Stimulated activated CD4-positive, alpha-beta T cell treated with anti-CD3 and anti-CD28 coated beads, Interleukin-15, amount 100 ng/mL, for 48 hours (primary cell): ENCODE measurements around the gene FSTL4.

Experiments
- DNase-seq, 2 donors: peaks; one replicate each; pipeline ENCODE4 v3.0.0-alpha.2; 2020; ENCODE audit warnings: low read depth in 2 of 2

The FSTL4 gene

GRCh38 chr5:133341296-133341695 is 271.0 kb downstream of the FSTL4 start:
- no peak for DNase-seq

GRCh38 chr5:133340822-133341221 is 271.5 kb downstream of the FSTL4 start:
- no peak for DNase-seq

DNA sequence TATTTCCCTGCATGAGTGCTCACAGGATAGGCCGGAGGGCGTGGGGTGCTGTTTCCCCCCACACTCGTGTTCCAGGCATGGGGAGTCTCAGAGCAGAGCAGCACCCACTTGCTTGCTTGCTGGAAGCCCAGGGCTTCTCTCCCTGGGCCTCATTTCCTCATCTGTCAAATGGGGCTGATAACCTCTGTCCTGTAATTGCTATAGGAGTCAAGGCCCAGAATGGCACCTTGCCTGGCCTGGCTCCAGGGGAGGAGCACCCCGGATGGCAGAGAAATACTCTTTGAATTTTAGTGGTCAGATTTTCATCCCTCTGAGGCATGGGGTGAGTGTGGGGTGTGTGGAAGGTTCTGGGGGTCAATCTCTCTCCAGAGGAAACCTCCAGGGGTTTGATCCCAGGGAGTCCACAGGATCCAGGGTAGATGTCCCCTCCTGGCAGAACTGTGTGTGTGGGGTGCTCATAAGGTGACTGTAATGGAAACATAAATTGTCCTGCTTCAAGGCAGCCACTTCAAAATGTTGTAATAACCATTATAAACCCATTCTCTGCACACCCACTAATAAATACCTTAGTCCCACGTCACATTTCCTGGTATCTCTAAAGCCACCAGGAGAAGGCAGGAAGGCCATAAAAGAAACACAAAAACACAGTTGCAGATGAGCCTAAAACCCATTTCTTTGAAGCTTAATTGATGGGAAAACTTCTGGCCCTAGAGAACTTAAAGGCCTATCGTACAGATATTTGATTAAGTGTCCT is 272.2 kb downstream of the FSTL4 start:
- DNase-seq: no peak

GRCh38 chr5:133338504-133339355 is 273.6 kb downstream of the FSTL4 start:
- DNase-seq: no peak

DNA sequence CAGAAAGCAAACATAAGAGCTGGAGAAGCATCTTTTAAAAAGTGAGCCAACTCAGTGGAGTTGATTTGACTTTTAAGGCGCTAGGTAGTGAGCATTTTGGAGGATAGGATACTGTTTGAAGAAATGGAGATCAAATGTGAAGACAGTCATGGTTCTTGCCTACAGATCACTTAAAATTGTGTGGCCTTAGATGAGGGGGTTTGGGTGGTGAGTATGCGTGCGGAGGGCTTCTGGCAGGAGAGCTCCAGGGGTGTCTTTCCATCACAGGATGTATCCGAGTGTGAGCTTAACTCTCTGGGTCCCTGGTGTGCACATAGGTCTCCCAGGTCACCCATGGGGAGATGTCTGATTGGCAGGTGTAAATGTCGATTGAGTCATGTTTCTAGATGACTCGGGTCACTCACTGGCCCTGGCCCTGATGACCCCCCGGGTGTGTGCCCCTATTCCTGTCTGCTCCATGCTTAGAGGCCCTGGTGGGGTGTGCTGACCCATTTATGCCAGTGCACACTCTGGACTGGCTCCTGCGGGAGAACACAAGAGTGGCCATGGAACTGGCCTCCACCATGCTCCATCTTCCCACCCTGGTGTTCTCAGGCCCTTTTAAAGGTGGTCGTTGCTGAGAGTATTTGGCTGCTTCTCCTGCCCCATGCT is 274.4 kb downstream of the FSTL4 start:
- DNase-seq: no peak

DNA sequence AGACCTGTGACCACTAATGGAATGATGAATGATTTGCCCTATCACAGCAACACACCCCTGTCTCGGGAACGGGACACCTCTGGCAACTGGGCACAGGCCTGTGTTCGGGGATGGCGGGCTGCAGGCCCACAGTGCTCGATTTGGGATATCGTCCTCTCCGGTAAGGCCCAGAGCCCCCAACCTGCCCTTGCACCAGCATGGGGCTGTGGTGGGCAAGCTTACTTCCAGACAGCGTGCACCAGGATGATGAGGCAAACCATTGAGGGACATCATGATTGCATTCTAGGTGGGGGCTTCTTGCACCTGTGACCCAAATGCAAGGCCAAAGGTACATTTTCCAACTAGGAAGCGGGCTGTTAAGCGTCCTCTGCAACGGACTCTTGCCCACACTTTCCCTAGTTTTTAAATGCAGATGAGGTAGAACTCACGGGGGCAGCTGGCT is 275.4 kb downstream of the FSTL4 start:
- DNase-seq: no peak

DNA sequence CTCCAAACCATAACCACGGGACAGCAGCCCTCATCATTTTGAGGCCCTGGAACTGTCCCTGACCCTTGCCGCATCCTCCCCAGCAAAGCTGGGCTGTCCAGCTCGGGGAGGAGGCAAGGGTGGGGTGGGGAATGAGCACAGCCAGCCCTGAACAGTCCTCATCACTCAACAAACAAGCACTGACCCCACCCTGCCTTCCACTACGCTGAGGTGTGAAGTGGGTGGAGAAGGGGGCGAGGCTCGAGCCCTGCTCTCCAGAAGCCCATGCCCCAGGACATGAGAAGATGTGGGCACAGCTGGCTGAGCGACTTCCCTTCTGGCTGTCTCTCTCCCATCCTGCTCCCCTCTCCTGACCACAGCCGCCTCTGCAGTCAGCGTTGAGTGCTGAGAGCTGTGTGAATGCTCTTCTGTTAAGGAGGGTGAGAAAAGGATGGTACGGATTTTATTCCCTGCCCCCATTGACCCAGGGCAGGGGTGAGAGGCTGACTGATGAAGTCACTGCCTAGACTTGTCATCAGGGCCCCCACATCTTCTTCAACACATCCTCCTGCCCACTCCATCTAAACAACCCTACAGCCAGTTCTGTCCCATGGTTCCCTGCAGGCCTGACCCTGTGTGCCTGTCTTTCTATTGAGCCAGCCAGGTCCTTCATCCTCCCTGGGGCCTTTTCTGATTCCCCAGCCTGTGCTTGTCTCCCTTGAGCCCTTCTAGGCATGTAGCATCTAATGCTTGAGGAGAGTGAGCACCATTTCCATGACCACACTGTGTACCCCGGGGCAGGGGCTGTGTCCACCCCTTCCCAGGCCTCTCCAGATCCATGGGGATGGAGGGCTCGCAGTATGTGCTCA is 276.0 kb downstream of the FSTL4 start:
- no peak for DNase-seq

- DNase-seq: no peak
These were observed 277.3 kb downstream of the FSTL4 start for GRCh38 chr5:133334796-133335639.

DNA sequence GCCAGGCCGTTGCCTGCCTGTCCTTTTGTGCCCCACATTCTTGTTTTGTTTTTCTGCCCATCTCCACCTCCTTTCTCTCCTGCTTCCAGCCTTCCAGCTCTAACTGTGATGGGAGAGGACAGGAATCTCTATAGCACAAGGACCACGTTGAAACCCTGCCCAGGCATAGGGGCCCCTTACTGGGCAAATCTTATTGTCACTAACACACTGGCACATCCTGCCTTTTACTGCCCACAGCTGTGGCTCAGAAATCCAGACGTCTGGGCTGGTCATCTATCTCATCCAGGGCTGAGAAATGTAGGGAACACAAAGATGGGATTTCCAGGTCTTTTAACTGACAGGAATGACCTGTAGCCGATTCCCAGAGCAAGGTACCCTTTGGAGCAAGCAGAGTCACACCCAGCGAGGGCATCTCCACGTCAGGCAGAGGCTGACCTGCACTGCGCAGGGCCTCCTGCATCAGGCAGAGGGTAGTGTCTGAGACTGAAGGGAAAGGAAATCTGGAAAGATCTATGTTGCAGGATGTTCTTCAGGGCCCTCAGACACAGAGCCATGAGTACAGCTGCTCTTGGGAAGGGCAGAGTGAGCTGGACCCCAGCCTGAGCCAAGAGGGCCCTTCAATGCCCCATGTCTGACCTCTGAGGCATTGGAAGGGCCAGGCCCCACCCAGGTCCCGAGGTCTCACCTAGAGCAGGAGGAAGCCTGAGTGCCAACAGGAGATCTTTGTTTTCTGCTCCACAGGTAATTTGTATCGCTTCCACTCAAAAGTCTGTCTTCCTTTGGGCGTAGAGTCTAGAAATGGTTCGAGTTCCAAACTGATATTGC is 278.8 kb downstream of the FSTL4 start:
- DNase-seq: no peak

DNA sequence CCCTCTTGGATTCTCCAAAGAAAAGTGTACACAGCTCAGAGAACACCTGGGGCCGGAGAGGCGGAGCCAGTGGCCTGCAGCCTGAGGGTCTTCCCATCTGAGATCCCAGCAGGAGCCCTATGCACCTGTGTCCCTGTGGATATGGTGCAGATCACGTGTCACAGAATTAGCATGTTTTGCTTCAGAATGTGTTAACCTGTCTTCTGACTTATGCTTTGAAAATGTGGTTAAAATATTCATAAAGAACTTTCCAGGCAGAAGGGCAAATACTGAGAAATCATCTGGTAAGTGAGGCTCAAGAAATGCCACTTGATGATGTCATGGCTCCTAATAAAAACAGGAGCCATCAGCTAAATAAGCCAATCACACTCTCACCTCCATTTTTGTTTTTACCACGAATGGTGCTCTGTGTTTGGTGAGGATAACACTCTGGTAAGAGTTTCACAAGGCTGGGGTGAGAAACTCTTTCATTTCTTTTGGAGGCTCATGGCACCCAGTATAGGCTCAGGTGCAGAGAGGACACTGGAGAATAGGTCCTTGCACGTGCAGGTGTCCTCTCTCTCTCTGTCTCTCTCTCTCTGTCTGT is 279.8 kb downstream of the FSTL4 start:
- DNase-seq: no peak

DNA sequence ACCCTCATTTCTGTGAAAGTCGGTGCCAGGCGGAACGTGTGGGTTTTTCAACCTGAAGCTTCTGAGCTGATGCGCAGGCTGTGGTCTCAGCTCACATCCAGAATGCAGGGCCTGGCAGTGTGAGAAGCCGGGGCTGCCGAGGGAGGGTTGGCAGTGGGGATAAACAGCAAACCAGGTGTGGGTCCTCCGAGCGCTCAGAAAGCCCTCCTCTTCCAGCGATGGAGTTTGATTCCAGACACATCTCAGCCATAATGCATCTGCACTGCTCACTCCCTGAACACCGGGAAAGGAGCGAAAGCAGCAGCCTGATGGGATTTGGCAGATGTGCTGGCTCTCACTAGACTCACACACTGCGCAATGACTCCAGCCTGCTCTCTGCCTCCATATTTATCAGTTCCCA is 280.4 kb downstream of the FSTL4 start:
- DNase-seq: no peak

- no peak for DNase-seq
These were observed 281.4 kb downstream of the FSTL4 start for GRCh38 chr5:133330956-133331355.

DNA sequence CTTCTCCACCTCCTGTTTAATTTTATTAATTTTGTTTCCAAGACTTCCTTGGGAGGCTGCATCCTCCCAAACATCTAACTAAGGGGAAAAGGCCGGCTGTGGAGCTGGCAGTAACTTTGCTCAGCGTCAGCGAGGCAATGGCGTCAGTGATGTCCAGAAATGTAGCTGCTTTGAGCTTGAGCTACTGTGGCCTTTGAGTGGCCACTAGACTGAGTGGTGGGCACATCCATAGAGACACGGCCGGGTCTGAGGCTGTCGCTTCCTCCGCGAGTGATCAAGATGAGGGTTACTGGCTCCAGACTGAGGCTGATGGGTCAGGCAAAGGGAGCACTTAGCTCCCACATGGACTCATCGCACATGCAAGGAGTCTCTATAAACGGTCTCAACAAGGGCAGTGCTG is 283.5 kb downstream of the FSTL4 start:
- no peak for DNase-seq

DNA sequence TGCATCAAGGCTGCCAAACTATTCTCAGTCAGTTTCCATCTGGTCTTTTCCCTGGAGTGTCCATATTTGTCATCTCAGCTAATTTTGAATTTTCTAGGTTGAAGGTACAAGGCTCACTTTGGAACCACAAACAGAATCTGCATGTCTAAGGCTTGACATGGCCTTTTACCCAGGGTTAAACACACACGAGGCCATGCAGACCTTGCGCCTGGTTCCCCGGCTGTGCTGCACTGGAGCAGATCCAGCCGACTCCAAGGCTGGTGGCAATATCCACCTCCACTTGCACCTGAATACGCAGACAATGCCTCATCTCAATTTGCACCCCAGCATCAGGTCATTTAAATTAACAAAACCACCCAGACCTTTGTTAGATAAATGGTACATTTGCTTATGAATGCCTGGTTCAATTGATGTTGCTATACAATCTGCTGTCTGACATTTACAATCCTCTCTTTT is 284.4 kb downstream of the FSTL4 start:
- DNase-seq: no peak

DNA sequence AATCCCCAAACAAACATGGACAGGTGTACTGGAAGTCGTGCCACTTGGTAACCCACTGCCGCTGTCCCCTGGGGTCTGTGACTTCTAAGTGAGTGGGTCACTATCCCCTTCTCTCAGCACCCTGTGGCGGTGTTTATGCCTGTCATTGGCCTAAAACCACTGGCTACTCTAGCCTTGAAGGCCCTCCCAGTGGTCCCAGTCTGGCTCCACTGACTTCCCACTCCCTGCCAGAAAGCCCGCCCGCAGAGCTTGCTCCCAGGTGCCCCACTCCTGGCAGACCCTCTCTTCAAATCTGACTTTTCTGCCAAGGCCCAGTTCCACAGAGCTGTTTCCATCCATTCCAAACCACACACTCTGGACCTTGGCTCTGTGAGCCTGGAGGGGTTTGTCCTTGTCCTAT is 286.0 kb downstream of the FSTL4 start:
- DNase-seq: no peak

DNA sequence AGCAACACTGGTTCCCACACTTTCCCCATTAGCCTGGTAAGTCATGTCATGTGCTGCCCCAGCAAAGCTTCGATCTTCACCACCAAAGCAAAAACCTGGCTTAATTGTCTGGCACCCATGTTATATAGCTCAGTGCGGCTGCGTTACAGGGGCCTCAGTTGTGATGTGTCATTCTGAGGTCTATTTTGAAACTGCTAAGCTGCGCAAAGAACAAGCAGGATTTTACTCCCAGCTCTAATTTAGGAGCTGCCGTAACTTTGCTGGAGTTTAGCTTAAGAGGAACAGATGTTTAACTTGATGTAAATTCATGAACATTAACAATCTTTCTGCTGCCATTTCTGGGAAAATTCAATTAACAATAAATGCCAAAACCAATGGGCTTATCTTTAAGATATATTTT is 286.5 kb downstream of the FSTL4 start:
- DNase-seq: no peak

GRCh38 chr5:133324926-133325325 is 287.4 kb downstream of the FSTL4 start:
- no peak for DNase-seq

DNA sequence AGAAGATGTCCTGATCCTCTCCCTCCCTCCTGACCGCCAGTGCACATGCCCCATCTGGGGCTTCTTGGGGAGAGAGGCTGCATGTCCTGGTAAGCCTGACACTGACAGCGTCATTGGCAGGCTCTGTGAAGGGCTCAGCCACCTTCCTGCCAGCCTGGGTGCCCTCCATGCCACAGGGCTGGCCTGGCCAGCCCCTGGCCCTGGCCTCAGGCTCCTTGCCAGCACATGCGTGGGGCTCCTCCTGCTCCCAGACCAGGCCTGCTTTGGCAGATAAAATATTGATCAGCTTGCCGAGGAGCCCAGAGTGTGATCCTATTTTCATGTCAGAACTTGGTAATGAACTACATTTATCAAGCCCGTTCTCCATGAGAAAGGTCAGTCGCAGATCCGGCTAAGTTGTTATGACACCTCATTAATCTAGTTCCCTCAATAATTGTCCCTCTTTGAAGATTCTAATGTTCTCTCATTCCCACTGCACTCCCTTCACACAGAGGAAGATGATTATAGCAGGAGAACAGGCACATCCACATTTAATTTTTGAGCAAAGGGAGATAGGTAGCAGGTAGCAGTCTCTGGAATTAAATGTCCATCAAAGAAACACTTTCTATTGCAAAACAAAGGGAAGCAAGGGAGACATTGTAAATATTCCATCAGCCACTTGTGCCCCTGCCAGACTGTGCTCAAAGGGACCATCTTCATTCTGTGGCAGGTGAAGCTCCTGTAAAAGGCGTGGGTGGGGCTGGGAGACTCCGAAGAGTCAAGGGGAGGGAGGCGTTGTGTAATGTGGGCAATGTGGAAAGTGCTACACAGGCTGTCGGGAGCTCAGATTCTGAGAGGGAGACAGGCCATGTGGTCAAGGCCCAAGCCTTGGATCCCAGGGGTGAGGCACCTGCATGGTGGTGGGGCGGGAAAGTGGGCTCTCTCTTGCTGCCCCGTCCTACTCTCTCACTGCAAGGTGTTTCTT is 288.6 kb downstream of the FSTL4 start:
- no peak for DNase-seq
